Neuronal stem cell (in vitro differentiated cells): ENCODE data around the gene GH1.

Source experiments
- DNase-seq: peaks from one replicate; pipeline ENCODE4 v3.0.0-alpha.2; 2013; ENCODE audit warnings: low spot score
- H2AFZ ChIP-seq: one replicate; pipeline ENCODE4 v1.6.1; 2013; ENCODE audit warnings: mild to moderate bottlenecking, low read length, inconsistent platforms
- H2AK5ac ChIP-seq: 2 replicates; pipeline ENCODE4 v1.6.1; 2013; ENCODE audit warnings: low read depth, mild to moderate bottlenecking, inconsistent platforms, low read length, moderate library complexity, mixed read lengths
- H2BK120ac ChIP-seq: 2 replicates; pipeline ENCODE4 v1.6.1; 2013; ENCODE audit warnings: low read depth, mild to moderate bottlenecking, inconsistent platforms, low read length, moderate library complexity, mixed read lengths
- H2BK12ac ChIP-seq: one replicate; pipeline ENCODE4 v1.6.1; 2013; ENCODE audit warnings: low read length, inconsistent platforms
- H2BK15ac ChIP-seq: 2 replicates; pipeline ENCODE4 v1.6.1; 2013; ENCODE audit warnings: mild to moderate bottlenecking, low read length, inconsistent platforms, mixed read lengths
- H2BK5ac ChIP-seq: one replicate; pipeline ENCODE4 v1.6.1; 2013; ENCODE audit warnings: inconsistent platforms, mild to moderate bottlenecking, low read length, moderate library complexity
- H3K14ac ChIP-seq: one replicate; pipeline ENCODE4 v1.6.1; 2013; ENCODE audit warnings: low read length, inconsistent platforms
- H3K18ac ChIP-seq: 2 replicates; pipeline ENCODE4 v1.6.1; 2013; ENCODE audit warnings: low read length, inconsistent platforms
- H3K23ac ChIP-seq: 2 replicates; pipeline ENCODE4 v1.6.1; 2013; ENCODE audit warnings: low read depth, mild to moderate bottlenecking, mixed read lengths, low read length, inconsistent platforms; ENCODE audit not compliant: poor library complexity
- H3K27ac ChIP-seq: replicated peaks from 3 replicates; pipeline ENCODE4 v1.5.1; 2013; ENCODE audit warnings: low read length, inconsistent platforms
- H3K27me3 ChIP-seq, 3 experiments: 2 replicates each; pipeline ENCODE4 v1.6.1; 2013; ENCODE audit warnings: low read length in 3 of 3, mild to moderate bottlenecking in 2 of 3, inconsistent platforms in 1 of 3, low read depth in 1 of 3, mixed read lengths in 1 of 3, moderate library complexity in 1 of 3; ENCODE audit not compliant: control insufficient read depth in 3 of 3, insufficient read depth in 3 of 3
- H3K36me3 ChIP-seq, 2 donors: replicated peaks in 1 of 2; 2 replicates each; pipeline ENCODE4 v1.6.1; 2013; ENCODE audit warnings: low read length in 2 of 2; ENCODE audit not compliant: control insufficient read depth in 2 of 2, insufficient read depth in 2 of 2
- H3K4ac ChIP-seq: 2 replicates; pipeline ENCODE4 v1.6.1; 2013; ENCODE audit warnings: inconsistent platforms, mild to moderate bottlenecking, low read length, moderate library complexity
- H3K4me1 ChIP-seq, 2 donors: 1 replicate in 1 of 2; 2 replicates in 1 of 2; pipeline ENCODE4 v1.6.1; 2013; ENCODE audit warnings: low read length in 2 of 2, low read depth in 1 of 2; ENCODE audit not compliant: control insufficient read depth in 2 of 2, insufficient read depth in 1 of 2
- H3K4me2 ChIP-seq: one replicate; pipeline ENCODE4 v1.6.1; 2013; ENCODE audit warnings: mild to moderate bottlenecking, low read length, inconsistent platforms; ENCODE audit not compliant: insufficient read depth, poor library complexity, severe bottlenecking
- H3K4me3 ChIP-seq, 2 donors: 2 replicates each; pipeline ENCODE4 v1.5.1; 2013; ENCODE audit warnings: low read length in 2 of 2, mild to moderate bottlenecking in 2 of 2, inconsistent platforms in 1 of 2, moderate library complexity in 1 of 2
- H3K79me1 ChIP-seq: one replicate; pipeline ENCODE4 v1.6.1; 2013; ENCODE audit warnings: low read depth, mild to moderate bottlenecking, inconsistent platforms, low read length, moderate library complexity
- H3K9ac ChIP-seq: one replicate; pipeline ENCODE4 v1.6.1; 2013; ENCODE audit warnings: mild to moderate bottlenecking, low read depth, low read length, inconsistent platforms; ENCODE audit not compliant: poor library complexity
- H3K9me3 ChIP-seq, 2 donors: replicated peaks in 1 of 2; 2 replicates each; pipeline versions ENCODE3 to v1.6.1; 2013; ENCODE audit warnings: low read length in 2 of 2, mild to moderate bottlenecking in 2 of 2, inconsistent platforms in 1 of 2, low read depth in 1 of 2, mixed read lengths in 1 of 2, moderate library complexity in 1 of 2; ENCODE audit not compliant: control insufficient read depth in 2 of 2, insufficient read depth in 1 of 2
- H4K8ac ChIP-seq: one replicate; pipeline ENCODE4 v1.6.1; 2013; ENCODE audit warnings: low read depth, mild to moderate bottlenecking, inconsistent platforms, low read length, moderate library complexity
- H4K91ac ChIP-seq: one replicate; pipeline ENCODE4 v1.6.1; 2013; ENCODE audit warnings: low read length, low read depth, mild to moderate bottlenecking, inconsistent platforms; ENCODE audit not compliant: poor library complexity
- WGBS, 2 donors: extraction: QIAGEN DNeasy Blood & Tissue Kit; methylation state at CpG; one replicate each; pipeline ENCODE4 v1.1.7; 2013; ENCODE audit warnings: missing lambda C conversion rate in 2 of 2, mixed read lengths in 1 of 2; ENCODE audit not compliant: insufficient read length in 2 of 2, insufficient replicate concordance in 1 of 2; ENCODE audit errors: extremely low coverage in 2 of 2; 5-methylcytosine and 5-hydroxymethylcytosine counted together

Gene GH1

DNA sequence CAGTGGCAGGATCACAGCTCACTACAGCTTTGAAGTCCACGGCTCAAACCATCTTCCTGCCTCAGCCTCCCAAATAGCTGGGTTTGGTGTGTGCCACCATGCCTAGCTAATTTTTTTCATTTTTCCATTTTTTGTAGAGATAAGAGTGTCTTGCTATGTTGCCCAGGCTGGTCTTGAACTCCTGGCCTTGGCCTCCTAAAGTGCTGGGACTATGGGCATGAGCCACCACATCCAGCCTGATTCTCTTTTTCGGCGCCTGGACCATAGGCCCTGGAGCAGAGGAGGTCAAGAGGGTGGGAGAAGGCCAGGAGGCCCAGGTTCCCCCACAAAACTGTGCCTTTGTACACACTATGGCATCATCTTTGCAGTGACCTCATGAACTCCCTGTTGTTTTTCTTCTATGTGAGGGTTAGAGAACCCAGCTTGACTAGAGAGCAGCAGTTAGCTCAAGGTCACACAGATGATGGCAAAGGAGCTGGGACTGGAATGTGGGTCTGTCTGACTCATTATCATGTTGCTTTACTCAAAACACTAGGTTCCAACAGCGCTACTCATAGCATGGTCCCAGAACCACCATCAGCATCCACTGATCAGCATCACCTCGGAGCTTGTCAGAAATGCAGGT lies 37.8 kb upstream of the GH1 start:
- Histone ChIP-seq H3K4ac (no peak overlapping the region), H3K9ac (no peak overlapping the region), H3K9me3 (no peaks in the 10 kb centered on the region), H3K14ac (peak overlapping the region; percentile 27), H2BK15ac (no peak overlapping the region), H2BK12ac (no peak overlapping the region), H3K4me1 (peaks cover 0 to 18% of the 10 kb centered on the region in 2 donors), H3K4me2 (no peak overlapping the region), H4K91ac (no peak overlapping the region), H3K27ac (no peak overlapping the region), H2AK5ac (no peak overlapping the region), H4K8ac (no peak overlapping the region), H3K79me1 (no peaks in the 10 kb centered on the region), H3K4me3 (no peak overlapping the region), H3K27me3 (peaks cover 0 to 21% (median 0%) of the 10 kb centered on the region in 3 experiments), H3K23ac (no peak overlapping the region), H3K36me3 (no peaks in the 10 kb centered on the region), H2BK120ac (no peak overlapping the region), H3K18ac (no peak overlapping the region), H2AFZ (no peak overlapping the region), H2BK5ac (no peak overlapping the region)
- no CpG with 5 or more reads among the region's 5 CpGs for WGBS, 2 donors
- DNase-seq, result no peak

- Histone ChIP-seq H4K91ac (peak overlapping the region; percentile 24), H2BK15ac (no peak overlapping the region), H2AFZ (no peak overlapping the region), H3K4me2 (no peak overlapping the region), H3K79me1 (no peaks in the 10 kb centered on the region), H3K4me3 (no peak overlapping the region), H2AK5ac (no peak overlapping the region), H3K27me3 (peaks cover 0 to 16% (median 0%) of the 10 kb centered on the region in 3 experiments), H3K18ac (no peak overlapping the region), H2BK12ac (no peak overlapping the region), H3K36me3 (no peaks in the 10 kb centered on the region), H4K8ac (no peak overlapping the region), H3K9me3 (no peaks in the 10 kb centered on the region), H2BK5ac (no peak overlapping the region), H3K9ac (no peak overlapping the region), H3K4ac (no peak overlapping the region), H3K14ac (no peak overlapping the region), H2BK120ac (no peak overlapping the region), H3K23ac (no peak overlapping the region), H3K4me1 (peaks cover 0 to 13% of the 10 kb centered on the region in 2 donors), H3K27ac (no peak overlapping the region)
- DNase-seq, result no peak
- WGBS, 2 donors, result no CpG with 5 or more reads among the region's 4 CpGs
Measured at GRCh38 chr17:63955791-63956190, 37.2 kb upstream of the GH1 start.

DNA sequence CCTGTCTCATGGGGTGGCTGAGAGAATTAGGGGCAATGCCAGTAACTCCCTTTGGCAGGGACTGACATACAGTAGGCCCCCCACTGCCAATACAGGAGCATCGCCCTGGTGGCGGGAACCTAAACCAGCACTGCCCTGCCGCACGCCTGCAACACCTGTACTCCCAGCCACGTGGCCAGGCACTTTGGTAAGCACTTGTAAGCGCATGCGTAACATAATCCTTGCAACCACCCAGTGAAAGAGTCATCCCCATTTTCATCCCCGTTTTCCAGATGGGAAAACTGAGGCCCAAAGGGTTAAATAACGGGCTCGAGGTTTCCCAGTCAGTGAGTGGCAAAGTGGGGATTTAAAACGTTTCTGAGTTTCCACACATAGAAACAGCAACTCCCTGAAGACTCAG lies 36.6 kb upstream of the GH1 start:
- no peak for DNase-seq
- Histone ChIP-seq H3K36me3 (no peaks in the 10 kb centered on the region), H2BK120ac (no peak overlapping the region), H2AFZ (no peak overlapping the region), H3K9ac (no peak overlapping the region), H4K8ac (no peak overlapping the region), H3K4me1 (peaks cover 0 to 7% of the 10 kb centered on the region in 2 donors), H2BK5ac (no peak overlapping the region), H4K91ac (no peak overlapping the region), H3K9me3 (no peaks in the 10 kb centered on the region), H2BK12ac (no peak overlapping the region), H3K4ac (no peak overlapping the region), H3K23ac (no peak overlapping the region), H3K4me2 (no peak overlapping the region), H3K79me1 (no peaks in the 10 kb centered on the region), H2AK5ac (no peak overlapping the region), H3K14ac (no peak overlapping the region), H3K27ac (no peak overlapping the region), H2BK15ac (no peak overlapping the region), H3K4me3 (no peak overlapping the region), H3K18ac (no peak overlapping the region), H3K27me3 (peaks cover 0 to 10% (median 0%) of the 10 kb centered on the region in 3 experiments)
- no CpG with 5 or more reads among the region's 11 CpGs for WGBS, 2 donors

DNA sequence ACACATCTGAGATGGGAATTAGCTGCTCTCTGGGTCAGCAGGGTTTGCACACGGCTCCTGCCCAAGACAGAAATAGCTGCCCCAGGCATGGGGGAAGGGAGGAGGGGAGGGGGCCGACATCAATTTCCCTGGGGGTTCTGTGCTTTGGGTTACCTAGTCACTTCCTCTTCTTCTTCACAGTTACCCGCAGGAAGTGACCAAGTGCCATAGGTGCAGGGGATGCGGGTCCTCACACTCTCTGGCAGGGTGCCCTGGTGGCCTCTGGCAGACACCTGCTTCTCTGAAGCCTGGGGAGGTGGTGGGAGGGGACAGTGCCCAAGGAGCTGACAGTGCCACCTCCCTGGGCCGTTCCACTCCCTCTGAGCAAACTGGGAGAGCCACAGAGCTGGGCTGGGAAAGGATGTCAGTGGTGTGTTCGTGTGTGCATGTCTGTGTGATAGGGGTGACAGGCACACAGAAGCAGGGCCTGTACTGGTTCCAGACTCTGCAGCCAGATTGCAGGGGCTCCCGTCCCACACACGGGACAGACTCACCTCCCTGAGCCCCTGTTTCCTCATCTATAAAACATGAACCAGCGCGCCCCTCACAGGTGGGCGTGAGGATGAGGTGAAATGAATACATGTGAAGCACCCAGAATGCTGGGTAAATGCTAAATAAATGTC lies 35.9 kb upstream of the GH1 start:
- Histone ChIP-seq H2BK15ac (peak overlapping the region; percentile 72), H2AFZ (no peak overlapping the region), H4K91ac (no peak overlapping the region), H3K4me2 (no peak overlapping the region), H3K36me3 (no peaks in the 10 kb centered on the region), H2AK5ac (no peak overlapping the region), H3K9me3 (no peaks in the 10 kb centered on the region), H3K27ac (no peak overlapping the region), H3K23ac (peak overlapping the region; percentile 27), H2BK5ac (no peak overlapping the region), H3K4me1 (peaks cover 0 to 3% of the 10 kb centered on the region in 2 donors), H2BK120ac (no peak overlapping the region), H3K18ac (peak overlapping the region; percentile 18), H3K14ac (peak overlapping the region; percentile 57), H3K9ac (no peak overlapping the region), H3K4ac (no peak overlapping the region), H3K4me3 (no peak overlapping the region), H4K8ac (no peak overlapping the region), H3K79me1 (no peaks in the 10 kb centered on the region), H2BK12ac (no peak overlapping the region), H3K27me3 (peaks cover 0 to 3% (median 0%) of the 10 kb centered on the region in 3 experiments)
- no peak for DNase-seq
- WGBS, 2 donors, result no CpG with 5 or more reads among the region's 11 CpGs
